Activated naive CD8-positive, alpha-beta T cell (primary cell): Measurements from ENCODE around the gene MROH2B.
"Not testable (repeated sequence)": the region's sequence is repeated elsewhere in the genome, so short reads cannot be mapped to it uniquely, and the experiment has no call there.

Source experiments
- H3K27ac Mint-ChIP-seq: one replicate; pipeline ENCODE4 v1.8.0; 2021; ENCODE audit warnings: mixed read lengths
- H3K27me3 Mint-ChIP-seq: one replicate; pipeline ENCODE4 v1.8.0; 2021; ENCODE audit warnings: mixed read lengths
- H3K36me3 Mint-ChIP-seq: one replicate; pipeline ENCODE4 v1.8.0; 2021; ENCODE audit warnings: mixed read lengths
- H3K4me1 Mint-ChIP-seq: one replicate; pipeline ENCODE4 v1.8.0; 2021; ENCODE audit warnings: low read depth, mixed read lengths
- H3K4me3 Mint-ChIP-seq: one replicate; pipeline ENCODE4 v1.8.0; 2021; ENCODE audit warnings: mild to moderate bottlenecking, mixed read lengths
- H3K9me3 Mint-ChIP-seq: one replicate; pipeline ENCODE4 v1.8.0; 2021; ENCODE audit warnings: low read depth, mixed read lengths

MROH2B gene

GRCh38 chr5:41067714-41068568 lies 3.2 kb downstream of the MROH2B start:
- Mint-ChIP-seq H3K27me3 (no peaks in the 10 kb centered on the region), H3K4me1 (no peaks in the 10 kb centered on the region), H3K27ac (no peak overlapping the region), H3K9me3 (no peaks in the 10 kb centered on the region), H3K4me3 (no peak overlapping the region), H3K36me3 (no peaks in the 10 kb centered on the region)

- Mint-ChIP-seq H3K36me3 (no peaks in the 10 kb centered on the region), H3K4me1 (no peaks in the 10 kb centered on the region)
Observed at GRCh38 chr5:41065691-41066335, 5.3 kb downstream of the MROH2B start.

DNA sequence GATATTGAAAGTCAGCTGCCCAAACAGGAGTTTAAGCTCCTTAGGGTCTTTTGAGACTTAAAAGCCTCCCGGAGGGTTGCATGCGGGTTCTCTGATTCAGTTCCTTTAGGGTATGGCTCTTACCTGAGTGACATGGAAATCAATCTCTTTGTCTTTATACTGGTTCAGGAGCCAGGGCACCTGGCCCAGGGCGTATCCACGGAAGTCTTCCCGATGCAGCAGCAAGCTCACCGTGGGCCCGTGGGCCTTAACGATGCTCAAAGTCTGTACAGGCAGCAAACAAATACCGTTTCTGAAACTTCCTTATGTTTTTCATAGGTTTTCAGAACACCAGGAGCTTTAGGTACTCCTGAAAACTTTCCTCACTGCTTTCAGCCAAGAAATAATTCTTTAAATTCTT lies 13.2 kb downstream of the MROH2B start:
- H3K9me3 Mint-ChIP-seq, result no peaks in the 10 kb centered on the region
- no peak overlapping the region for H3K4me3 Mint-ChIP-seq
- H3K27me3 Mint-ChIP-seq, result peaks cover 1% of the 10 kb centered on the region
- H3K36me3 Mint-ChIP-seq, result no peaks in the 10 kb centered on the region
- H3K4me1 Mint-ChIP-seq, result no peaks in the 10 kb centered on the region
- H3K27ac Mint-ChIP-seq, result no peak overlapping the region

More at GRCh38 chr5:41065691-41066335, 5.3 kb downstream of the MROH2B start:
- Mint-ChIP-seq H3K27me3 (no peaks in the 10 kb centered on the region), H3K9me3 (no peaks in the 10 kb centered on the region), H3K4me3 (no peak overlapping the region), H3K27ac (no peak overlapping the region)

GRCh38 chr5:41057231-41057630 lies 13.9 kb downstream of the MROH2B start:
- H3K9me3 Mint-ChIP-seq, result no peaks in the 10 kb centered on the region
- H3K4me1 Mint-ChIP-seq, result no peaks in the 10 kb centered on the region
- no peaks in the 10 kb centered on the region for H3K36me3 Mint-ChIP-seq
- H3K4me3 Mint-ChIP-seq, result no peak overlapping the region
- H3K27me3 Mint-ChIP-seq, result peaks cover 1% of the 10 kb centered on the region
- H3K27ac Mint-ChIP-seq, result no peak overlapping the region

DNA sequence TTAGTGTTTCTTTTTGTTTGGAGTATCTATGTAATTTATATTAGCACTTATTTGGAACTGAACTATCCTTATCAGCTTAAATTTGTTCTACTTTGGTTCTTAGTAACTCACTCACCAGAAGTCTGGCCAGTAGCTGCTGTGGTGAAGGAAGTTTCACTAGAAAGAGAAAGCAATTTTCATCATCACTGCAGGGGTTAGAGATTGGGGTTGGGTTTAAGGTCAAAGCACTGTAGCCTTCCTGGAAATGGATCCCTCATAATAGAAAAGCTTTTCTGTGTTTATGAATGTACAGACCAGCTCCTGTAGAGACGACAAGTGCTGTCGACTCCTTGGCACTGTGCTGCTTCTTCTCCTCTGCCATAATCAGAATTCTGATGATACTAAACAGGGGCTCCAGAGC lies 22.2 kb downstream of the MROH2B start:
- Mint-ChIP-seq H3K27me3 (no peaks in the 10 kb centered on the region), H3K9me3 (no peaks in the 10 kb centered on the region), H3K27ac (no peak overlapping the region), H3K4me1 (no peaks in the 10 kb centered on the region), H3K36me3 (no peaks in the 10 kb centered on the region), H3K4me3 (no peak overlapping the region)

DNA sequence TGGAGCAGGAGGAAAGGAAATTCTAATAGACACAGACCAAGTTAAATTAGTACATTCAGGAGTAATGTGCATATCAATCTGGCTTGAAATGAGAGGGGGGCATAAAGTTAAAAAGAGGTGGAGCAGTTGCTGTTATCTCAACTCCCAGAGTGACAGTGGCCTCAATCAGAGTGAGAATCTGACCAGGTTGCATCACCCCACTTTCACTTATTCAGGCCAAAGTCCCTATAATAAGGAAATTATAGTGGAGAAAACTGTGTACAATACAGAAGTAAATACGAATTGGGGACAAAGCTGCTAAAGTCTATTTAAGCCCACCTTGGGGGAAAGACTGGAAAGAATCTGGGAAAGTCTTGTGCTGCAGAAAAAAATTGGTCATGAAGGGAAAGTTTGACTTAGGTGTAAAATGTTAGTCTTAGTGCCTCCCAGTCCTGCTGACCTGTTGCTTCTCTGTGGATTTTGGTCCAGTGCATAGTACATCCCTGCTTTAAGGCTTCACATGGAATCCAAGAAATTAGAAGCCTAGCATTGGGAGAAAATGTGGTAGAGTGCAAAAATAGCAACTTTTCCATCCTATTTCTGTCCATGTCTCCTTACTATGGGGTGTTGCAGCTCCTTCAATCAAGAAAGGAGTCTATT lies 27.9 kb downstream of the MROH2B start:
- no peaks in the 10 kb centered on the region for H3K9me3 Mint-ChIP-seq
- no peak overlapping the region for H3K27ac Mint-ChIP-seq
- no peaks in the 10 kb centered on the region for H3K27me3 Mint-ChIP-seq
- H3K4me3 Mint-ChIP-seq, result no peak overlapping the region
- H3K36me3 Mint-ChIP-seq, result no peaks in the 10 kb centered on the region
- no peaks in the 10 kb centered on the region for H3K4me1 Mint-ChIP-seq

DNA sequence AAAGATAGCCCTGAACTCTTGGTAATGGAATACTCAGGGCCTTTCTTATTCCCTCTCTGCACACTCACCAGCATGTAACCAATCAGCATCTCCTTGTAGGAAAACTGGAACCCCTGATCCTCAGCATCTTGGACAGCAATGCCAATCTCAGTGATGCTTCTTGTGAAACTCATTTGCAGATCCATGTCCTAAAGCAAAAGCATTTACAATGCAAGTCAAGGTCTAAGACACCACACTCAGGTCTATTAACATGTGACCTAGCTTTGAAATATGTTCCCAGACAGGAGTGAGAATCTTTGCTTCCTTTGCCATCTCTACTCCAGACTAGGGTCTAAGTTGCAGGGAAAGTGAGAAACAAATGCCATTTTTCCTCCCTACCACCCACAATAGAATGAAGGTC lies 38.2 kb downstream of the MROH2B start:
- H3K4me3 Mint-ChIP-seq, result no peak overlapping the region
- H3K4me1 Mint-ChIP-seq, result no peaks in the 10 kb centered on the region
- peaks cover 15% of the 10 kb centered on the region for H3K9me3 Mint-ChIP-seq
- no peaks in the 10 kb centered on the region for H3K36me3 Mint-ChIP-seq
- H3K27ac Mint-ChIP-seq, result no peak overlapping the region
- peaks cover 3% of the 10 kb centered on the region for H3K27me3 Mint-ChIP-seq

GRCh38 chr5:41022600-41022999 lies 48.5 kb downstream of the MROH2B start:
- not testable (repeated sequence) for H3K9me3 Mint-ChIP-seq, H3K27me3 Mint-ChIP-seq

GRCh38 chr5:41012318-41012717 lies 58.8 kb downstream of the MROH2B start:
- H3K9me3 Mint-ChIP-seq, result no peaks in the 10 kb centered on the region
- H3K27me3 Mint-ChIP-seq, result no peaks in the 10 kb centered on the region
- no peak overlapping the region for H3K27ac Mint-ChIP-seq
- H3K4me1 Mint-ChIP-seq, result no peaks in the 10 kb centered on the region
- no peak overlapping the region for H3K4me3 Mint-ChIP-seq
- no peaks in the 10 kb centered on the region for H3K36me3 Mint-ChIP-seq

More at GRCh38 chr5:41022600-41022999, 48.5 kb downstream of the MROH2B start:
- H3K27ac Mint-ChIP-seq, H3K4me3 Mint-ChIP-seq, H3K4me1 Mint-ChIP-seq, H3K36me3 Mint-ChIP-seq: not testable (repeated sequence)

DNA sequence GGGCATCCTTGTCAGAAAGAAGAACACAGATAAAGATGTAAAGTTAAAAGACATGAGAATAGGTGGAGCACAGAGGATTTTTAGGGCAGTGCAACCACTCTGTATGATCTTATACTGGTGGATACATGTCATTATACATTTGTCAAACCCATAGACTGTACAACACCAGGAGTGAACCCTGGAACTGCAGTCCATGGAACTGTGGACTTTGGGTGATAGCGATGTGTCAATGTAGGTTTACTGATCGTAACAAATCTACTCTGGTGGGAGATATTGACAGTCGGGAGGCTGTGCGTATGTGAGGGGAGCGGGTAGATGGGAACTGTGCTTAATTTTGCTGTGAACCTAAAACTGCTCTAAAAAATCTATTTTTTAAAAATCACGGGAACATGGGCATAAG lies 60.6 kb downstream of the MROH2B start:
- H3K27me3 Mint-ChIP-seq, result peaks cover 3% of the 10 kb centered on the region
- no peaks in the 10 kb centered on the region for H3K9me3 Mint-ChIP-seq
- no peaks in the 10 kb centered on the region for H3K4me1 Mint-ChIP-seq

GRCh38 chr5:41009232-41009631 lies 61.9 kb downstream of the MROH2B start:
- Mint-ChIP-seq H3K4me3 (no peak overlapping the region), H3K27me3 (peaks cover 3% of the 10 kb centered on the region), H3K4me1 (no peaks in the 10 kb centered on the region), H3K9me3 (no peaks in the 10 kb centered on the region), H3K36me3 (no peaks in the 10 kb centered on the region), H3K27ac (no peak overlapping the region)

More for the DNA sequence above, 60.6 kb downstream of the MROH2B start:
- Mint-ChIP-seq H3K27ac (no peak overlapping the region), H3K36me3 (no peaks in the 10 kb centered on the region), H3K4me3 (no peak overlapping the region)

DNA sequence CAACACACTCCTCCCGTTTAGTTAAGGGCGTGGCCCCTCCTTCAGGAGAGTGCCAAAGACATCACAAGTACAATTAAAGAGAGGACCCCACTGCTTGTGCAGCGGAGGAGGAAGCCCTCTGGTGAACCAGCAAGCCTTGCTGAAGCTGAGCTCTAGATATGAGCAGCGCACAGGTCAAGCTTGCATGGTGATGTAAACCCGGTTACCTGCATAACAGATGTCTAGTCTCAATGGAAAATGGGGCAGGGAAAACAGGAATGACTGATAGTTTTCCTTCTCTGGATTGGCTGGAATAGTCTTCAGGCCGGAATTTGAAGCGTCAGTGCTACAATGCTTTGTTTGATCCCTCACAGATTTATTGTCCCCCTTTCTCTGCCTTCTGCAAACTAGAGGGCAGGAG lies 66.2 kb downstream of the MROH2B start:
- Mint-ChIP-seq H3K4me3 (no peak overlapping the region), H3K27ac (no peak overlapping the region), H3K9me3 (no peaks in the 10 kb centered on the region)

DNA sequence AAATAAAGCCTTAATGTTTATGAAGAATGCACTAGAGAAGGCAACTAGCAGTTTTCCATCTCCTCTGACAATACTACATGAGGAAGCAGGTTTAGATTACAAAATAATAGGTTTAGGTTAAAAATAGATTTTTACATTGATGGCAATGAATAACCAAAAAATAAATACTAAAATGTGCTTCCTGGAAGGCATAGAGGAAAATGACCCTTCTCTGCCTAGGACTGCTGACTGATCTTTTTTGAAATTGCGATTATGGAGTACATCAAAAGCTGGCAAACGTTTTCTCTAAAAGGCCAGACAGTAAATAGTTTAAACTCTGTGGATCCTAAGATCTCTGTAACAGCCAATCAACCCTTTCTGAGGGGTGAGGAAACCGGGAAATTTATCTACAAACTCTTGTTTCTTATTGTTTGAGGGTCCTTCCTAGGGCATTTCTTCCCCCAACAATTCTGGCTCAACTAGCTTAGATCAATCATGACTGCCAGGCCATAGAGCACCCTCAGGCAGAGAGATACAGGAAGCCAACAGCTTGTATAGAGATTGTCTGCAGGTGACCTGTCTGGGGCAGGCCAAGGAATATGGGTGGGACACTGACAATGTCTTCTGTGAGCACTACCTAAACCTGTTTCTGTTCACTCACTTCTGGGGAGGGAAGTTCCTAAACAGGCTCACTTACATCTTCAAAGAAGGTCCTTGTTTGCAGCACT lies 67.3 kb downstream of the MROH2B start:
- no peaks in the 10 kb centered on the region for H3K4me1 Mint-ChIP-seq
- H3K27me3 Mint-ChIP-seq, result peaks cover 3% of the 10 kb centered on the region
- H3K4me3 Mint-ChIP-seq, result no peak overlapping the region
- H3K36me3 Mint-ChIP-seq, result no peaks in the 10 kb centered on the region
- H3K27ac Mint-ChIP-seq, result no peak overlapping the region
- H3K9me3 Mint-ChIP-seq, result no peaks in the 10 kb centered on the region

More for the DNA sequence above, 66.2 kb downstream of the MROH2B start:
- Mint-ChIP-seq H3K27me3 (peaks cover 3% of the 10 kb centered on the region), H3K4me1 (no peaks in the 10 kb centered on the region), H3K36me3 (no peaks in the 10 kb centered on the region)

DNA sequence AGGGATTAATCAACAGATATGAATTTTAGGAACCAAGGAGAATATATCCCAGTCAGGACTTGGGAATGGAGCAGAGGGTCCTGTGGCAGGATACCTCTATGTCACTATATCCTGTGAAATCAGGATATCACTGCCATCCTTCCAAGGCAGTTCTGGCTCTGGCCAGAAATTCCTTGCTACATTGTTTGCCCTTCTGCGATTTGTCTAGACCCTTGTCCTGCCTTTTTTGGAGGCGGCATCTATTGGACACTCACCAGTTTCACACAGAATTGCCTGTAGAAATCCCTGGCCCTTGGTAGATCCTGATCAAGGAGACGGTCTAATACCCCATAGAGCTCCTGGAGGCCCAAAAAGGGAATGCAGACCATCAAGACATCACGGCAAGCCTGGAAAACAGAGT lies 71.2 kb downstream of the MROH2B start:
- H3K9me3 Mint-ChIP-seq, result no peaks in the 10 kb centered on the region

GRCh38 chr5:40999142-40999541 lies 72.0 kb downstream of the MROH2B start:
- H3K27me3 Mint-ChIP-seq, result no peaks in the 10 kb centered on the region
- H3K27ac Mint-ChIP-seq, result no peak overlapping the region
- no peaks in the 10 kb centered on the region for H3K9me3 Mint-ChIP-seq
- no peaks in the 10 kb centered on the region for H3K36me3 Mint-ChIP-seq
- H3K4me3 Mint-ChIP-seq, result no peak overlapping the region
- no peaks in the 10 kb centered on the region for H3K4me1 Mint-ChIP-seq

More for the DNA sequence above, 71.2 kb downstream of the MROH2B start:
- Mint-ChIP-seq H3K27ac (no peak overlapping the region), H3K4me3 (no peak overlapping the region), H3K27me3 (no peaks in the 10 kb centered on the region), H3K36me3 (no peaks in the 10 kb centered on the region), H3K4me1 (no peaks in the 10 kb centered on the region)
